Spinal cord (tissue), 10 donors: Measurements from ENCODE around the gene BSN. TPM values are rescaled to one million over a fixed set of nuclear protein-coding genes. Genes with fewer than 3 reads are reported as not detected.

Experiments used
- DNase-seq, 6 donors: peaks; one replicate each; pipeline versions ENCODE4 v3.0.0 to v3.0.0-alpha.2; 2013 to 2015; ENCODE audit warnings: low spot score in 6 of 6, low read depth in 4 of 6
- H3K27ac ChIP-seq: one replicate; pipeline ENCODE4 v1.5.1; 2013; ENCODE audit warnings: low read depth, low read length, control low read depth
- H3K27me3 ChIP-seq: one replicate; pipeline ENCODE4 v1.6.1; 2013; ENCODE audit warnings: low read length; ENCODE audit not compliant: control insufficient read depth, insufficient read depth
- H3K36me3 ChIP-seq: one replicate; pipeline ENCODE4 v1.6.1; 2013; ENCODE audit warnings: low read length; ENCODE audit not compliant: control insufficient read depth, insufficient read depth
- H3K4me1 ChIP-seq: one replicate; pipeline ENCODE4 v1.6.1; 2013; ENCODE audit warnings: low read length; ENCODE audit not compliant: control insufficient read depth, insufficient read depth
- H3K4me3 ChIP-seq: one replicate; pipeline ENCODE4 v1.5.1; 2013; ENCODE audit warnings: low read depth, low read length, control low read depth
- H3K9me3 ChIP-seq: one replicate; pipeline ENCODE4 v1.6.1; 2013; ENCODE audit warnings: low read length; ENCODE audit not compliant: control insufficient read depth, insufficient read depth
- WGBS: methylation state at CpG from one replicate; pipeline ENCODE4 v1.1.5; 2013; ENCODE audit warnings: missing lambda C conversion rate; ENCODE audit not compliant: insufficient coverage; 5-methylcytosine and 5-hydroxymethylcytosine counted together
- polyA plus RNA-seq, 2 donors: library from polyadenylated mRNA; unstranded; fragments of 120-200 nt; gene quantifications; one replicate each; pipeline ENCODE4 v1.2.1, GENCODE V29; 2013; ENCODE audit not compliant: insufficient read length in 2 of 2
- total RNA-seq, 2 donors: library from RNA; depleted of rRNA in 1 of 2; stranded (reverse); fragments of 120-200 nt in 1 of 2; fragments of >200 nt in 1 of 2; gene quantifications; one replicate each; pipeline versions ENCODE4 v1.2.3 to v1.2.4, GENCODE V29; 2013 to 2014
- donor health status: healthy.

The BSN gene
- total and polyA plus RNA-seq, 4 donors, result 6.9 to 19.4 (median 16.1) TPM

DNA sequence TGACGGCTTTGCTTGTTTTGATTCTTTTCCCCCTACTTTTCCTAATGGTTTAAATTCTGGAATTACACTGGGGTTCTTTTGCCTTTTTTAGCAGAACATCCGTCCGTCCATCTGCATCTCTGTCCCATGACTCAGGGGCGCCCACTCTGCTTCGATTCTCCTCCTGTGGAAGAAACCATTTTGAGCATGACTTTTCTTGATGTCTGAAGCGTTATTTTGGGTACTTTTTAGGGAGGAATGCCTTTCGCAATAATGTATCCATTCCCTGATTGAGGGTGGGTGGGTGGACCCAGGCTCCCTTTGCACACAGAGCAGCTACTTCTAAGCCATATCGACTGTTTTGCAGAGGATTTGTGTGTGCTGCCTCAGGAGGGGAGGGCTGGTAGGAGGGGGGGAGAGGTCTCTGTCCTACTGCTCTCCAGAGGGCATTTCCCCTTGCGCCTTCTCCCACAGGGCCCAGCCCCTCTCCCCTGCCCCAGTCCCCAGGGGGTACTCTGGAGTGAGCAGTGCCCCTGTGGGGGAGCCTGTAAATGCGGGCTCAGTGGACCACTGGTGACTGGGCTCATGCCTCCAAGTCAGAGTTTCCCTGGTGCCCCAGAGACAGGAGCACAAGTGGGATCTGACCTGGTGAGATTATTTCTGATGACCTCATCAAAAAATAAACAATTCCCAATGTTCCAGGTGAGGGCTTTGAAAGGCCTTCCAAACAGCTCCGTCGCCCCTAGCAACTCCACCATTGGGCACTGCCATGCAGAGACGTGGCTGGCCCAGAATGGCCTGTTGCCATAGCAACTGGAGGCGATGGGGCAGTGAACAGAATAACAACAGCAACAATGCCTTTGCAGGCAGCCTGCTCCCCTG, 19.5 kb upstream of the BSN start:
- DNase-seq, result peak; percentile 73 to 98 (median 88)
- peaks cover 37% of the 10 kb centered on the region for H3K36me3 ChIP-seq

DNA sequence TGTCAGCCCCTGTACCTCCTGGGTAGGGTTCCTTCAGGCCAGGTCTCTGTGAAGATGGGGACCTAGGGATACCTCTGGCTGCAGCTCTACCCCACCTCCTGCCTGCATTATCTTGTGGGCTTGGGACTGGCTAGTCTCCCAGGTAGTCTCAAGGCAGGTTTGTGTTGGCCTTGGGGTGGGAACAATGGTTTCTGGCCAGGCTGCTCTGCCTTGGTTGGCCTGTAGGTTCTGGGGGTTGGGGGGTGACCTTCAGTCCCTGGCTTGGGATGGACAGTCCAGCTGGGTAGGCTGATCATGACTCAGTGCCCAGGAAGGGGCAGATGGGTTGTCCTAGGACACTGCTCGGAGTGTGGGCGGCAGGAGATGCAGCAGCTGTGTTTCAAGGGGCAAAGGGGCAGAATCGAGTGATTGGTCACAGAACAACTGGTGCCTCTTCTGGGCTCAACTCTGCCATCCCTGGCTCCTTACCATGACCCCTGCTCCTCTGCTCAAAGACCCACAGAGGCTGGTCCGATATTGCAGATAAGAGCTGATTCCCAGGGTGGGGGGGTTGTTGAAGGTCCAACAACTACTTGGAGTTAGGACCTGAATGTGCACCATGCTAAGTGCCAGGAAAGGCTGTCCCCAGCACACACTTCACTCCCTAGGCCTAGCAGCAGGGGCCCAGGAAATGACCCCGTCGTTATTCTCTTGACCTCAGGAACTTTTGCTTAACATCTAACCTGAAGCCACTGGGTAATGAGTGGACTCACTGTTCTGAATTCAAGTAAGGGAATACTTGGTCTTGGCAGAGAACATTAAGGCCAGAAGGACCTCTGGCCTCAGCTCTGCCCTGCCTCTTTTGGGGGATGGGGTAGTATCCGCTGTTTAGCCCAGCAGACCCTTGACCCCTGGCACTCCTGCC, 18.1 kb upstream of the BSN start:
- Histone ChIP-seq H3K4me1 (peaks cover 66% of the 10 kb centered on the region), H3K36me3 (peaks cover 27% of the 10 kb centered on the region), H3K4me3 (no peak overlapping the region), H3K27me3 (no peaks in the 10 kb centered on the region), H3K27ac (peak overlapping the region; percentile 65), H3K9me3 (no peaks in the 10 kb centered on the region)
- 82% methylated on average over 5 of the region's 7 CpGs for WGBS
- DNase-seq, result no peak

More for the DNA sequence above, 19.5 kb upstream of the BSN start:
- H3K9me3 ChIP-seq, result no peaks in the 10 kb centered on the region
- peak overlapping the region; percentile 65 for H3K27ac ChIP-seq
- 30% methylated on average over 7 of the region's 14 CpGs for WGBS
- H3K4me1 ChIP-seq, result peaks cover 53% of the 10 kb centered on the region
- no peak overlapping the region for H3K4me3 ChIP-seq
- no peaks in the 10 kb centered on the region for H3K27me3 ChIP-seq

DNA sequence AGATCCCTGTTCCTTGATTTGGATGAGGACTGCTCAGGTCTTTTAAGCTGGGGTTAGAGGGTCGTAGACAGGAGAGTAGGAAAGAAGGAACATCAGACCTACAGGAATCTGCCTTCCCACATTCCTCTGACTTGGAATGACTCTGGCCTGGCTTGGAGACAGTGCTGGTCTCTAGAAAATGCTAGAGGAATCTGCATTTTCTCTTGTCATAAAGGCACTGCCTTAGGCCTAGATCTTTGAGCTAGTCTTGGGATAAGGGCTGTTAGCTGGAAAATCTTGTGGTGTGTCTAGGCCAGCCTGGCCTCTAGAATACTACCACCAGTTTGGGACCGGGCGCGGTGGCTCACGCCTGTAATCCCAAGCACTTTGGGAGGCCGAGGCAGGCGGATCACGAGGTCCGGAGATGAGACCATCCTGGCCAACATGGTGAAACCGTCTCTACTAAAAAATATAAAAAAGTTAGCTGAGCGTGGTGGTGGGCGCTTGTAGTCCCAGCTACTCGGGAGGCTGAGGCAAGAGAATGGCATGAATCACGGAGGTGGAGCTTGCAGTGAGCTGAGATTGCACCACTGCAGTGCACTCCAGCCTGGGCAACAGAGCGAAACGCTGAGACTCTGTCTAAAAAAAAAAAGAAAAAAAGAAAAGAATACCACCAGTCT, 17.3 kb upstream of the BSN start:
- no peaks in the 10 kb centered on the region for H3K27me3 ChIP-seq
- H3K27ac ChIP-seq, result peak overlapping the region; percentile 65
- H3K4me3 ChIP-seq, result no peak overlapping the region
- H3K4me1 ChIP-seq, result peaks cover 68% of the 10 kb centered on the region
- no peaks in the 10 kb centered on the region for H3K9me3 ChIP-seq
- no peak for DNase-seq
- WGBS, result 94% methylated on average over 14 of the region's 16 CpGs
- peaks cover 19% of the 10 kb centered on the region for H3K36me3 ChIP-seq

DNA sequence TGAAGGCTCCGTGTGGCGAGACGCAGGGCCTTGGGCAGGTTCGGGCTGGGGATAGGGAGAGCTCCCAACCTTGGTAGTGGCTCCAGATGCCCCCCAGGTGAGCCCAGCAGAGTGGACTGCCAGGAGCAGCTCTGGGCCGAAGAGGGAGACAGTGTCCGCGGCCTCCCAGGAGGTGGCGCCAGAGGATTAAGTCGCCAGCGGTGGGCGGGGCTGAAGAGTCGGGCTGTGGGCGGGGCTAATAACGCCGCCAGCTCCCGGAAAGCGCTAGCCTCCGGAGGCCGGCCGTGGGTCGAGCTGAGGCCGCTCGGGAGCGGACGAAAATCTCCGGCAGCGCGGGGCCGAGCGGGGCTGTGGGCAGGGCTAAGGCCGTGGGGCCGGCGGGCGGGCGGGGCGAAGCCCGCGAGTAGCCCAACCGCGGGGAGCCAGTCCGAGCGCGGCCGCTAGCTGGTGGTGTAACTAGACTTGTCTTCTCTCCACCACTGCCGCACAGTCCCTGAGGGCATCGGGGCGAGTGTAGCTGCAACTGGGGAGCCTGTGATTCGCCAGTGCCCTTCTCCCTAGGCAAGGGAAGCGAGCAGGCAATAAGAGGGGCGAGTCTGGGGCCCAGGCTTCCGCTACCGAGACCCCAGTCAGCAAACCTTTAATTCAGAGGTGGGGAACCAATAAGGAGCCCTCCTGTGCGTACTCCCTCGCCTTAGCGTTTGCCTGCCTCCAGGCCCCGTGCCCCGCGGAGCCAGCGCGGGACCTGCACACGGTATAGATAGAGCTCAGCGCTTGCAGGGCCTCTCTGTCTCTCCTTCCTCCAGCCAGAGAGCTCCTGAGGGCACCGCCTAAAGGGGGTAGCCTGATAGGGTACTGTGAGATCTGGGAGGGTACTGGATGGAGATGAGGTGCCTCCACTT, 14.4 kb upstream of the BSN start:
- Histone ChIP-seq H3K27me3 (no peaks in the 10 kb centered on the region), H3K4me1 (peaks cover 47% of the 10 kb centered on the region), H3K36me3 (no peaks in the 10 kb centered on the region), H3K4me3 (peak overlapping the region; percentile 57), H3K9me3 (no peaks in the 10 kb centered on the region), H3K27ac (peak overlapping the region; percentile 93)
- DNase-seq, result peak; percentile 79 to 97 (median 88)
- under 1% methylated on average over 61 of the region's 63 CpGs for WGBS

DNA sequence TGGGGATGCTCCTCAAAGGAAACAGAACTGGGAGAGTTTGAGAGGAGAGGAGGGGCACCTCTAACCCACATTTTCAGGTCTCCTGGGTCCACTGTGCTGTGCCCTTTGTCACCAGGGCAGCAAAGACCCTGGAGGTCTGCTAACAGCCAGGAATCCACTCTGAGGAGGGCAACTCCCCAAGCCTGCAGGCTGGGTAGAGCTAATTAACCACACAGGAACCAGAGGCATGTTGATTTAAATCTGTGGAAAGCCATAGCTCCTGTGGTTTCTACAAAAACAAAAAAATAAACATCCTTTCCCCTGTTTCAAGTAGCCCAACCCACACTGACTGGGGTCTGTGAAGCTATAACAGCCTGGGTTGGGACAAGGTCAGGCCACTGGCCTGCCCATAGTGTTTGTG, 2.2 kb upstream of the BSN start:
- H3K4me3 ChIP-seq, result no peak overlapping the region

DNA sequence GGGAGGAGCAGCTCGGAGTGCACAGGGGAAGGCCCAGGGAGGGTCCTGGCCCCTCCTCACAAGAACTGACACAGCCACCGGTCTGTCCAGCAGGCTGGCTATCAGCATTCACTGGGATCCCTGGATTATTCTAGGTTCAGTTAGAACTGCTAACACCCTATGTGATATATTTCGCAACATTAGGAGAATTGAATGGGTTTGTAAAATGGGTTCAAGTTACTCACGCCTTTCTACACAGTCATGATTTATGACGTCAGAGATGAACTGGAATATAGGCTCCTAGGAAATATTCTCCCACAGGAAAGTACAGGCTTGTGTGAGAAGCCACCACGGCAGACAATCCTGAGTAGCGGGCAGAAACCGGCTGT, 969 bp upstream of the BSN start:
- WGBS, result 36% methylated on average over 5 of the region's 8 CpGs
- Histone ChIP-seq H3K36me3 (peaks cover 8% of the 10 kb centered on the region), H3K4me1 (peaks cover 16% of the 10 kb centered on the region), H3K9me3 (no peaks in the 10 kb centered on the region), H3K4me3 (peak overlapping the region; percentile 84), H3K27ac (peak overlapping the region; percentile 90), H3K27me3 (no peaks in the 10 kb centered on the region)
- DNase-seq, result no peak

More for the DNA sequence above, 2.2 kb upstream of the BSN start:
- peaks cover 16% of the 10 kb centered on the region for H3K4me1 ChIP-seq
- H3K36me3 ChIP-seq, result no peaks in the 10 kb centered on the region
- DNase-seq, result no peak
- no peaks in the 10 kb centered on the region for H3K9me3 ChIP-seq
- H3K27me3 ChIP-seq, result no peaks in the 10 kb centered on the region
- no peak overlapping the region for H3K27ac ChIP-seq

DNA sequence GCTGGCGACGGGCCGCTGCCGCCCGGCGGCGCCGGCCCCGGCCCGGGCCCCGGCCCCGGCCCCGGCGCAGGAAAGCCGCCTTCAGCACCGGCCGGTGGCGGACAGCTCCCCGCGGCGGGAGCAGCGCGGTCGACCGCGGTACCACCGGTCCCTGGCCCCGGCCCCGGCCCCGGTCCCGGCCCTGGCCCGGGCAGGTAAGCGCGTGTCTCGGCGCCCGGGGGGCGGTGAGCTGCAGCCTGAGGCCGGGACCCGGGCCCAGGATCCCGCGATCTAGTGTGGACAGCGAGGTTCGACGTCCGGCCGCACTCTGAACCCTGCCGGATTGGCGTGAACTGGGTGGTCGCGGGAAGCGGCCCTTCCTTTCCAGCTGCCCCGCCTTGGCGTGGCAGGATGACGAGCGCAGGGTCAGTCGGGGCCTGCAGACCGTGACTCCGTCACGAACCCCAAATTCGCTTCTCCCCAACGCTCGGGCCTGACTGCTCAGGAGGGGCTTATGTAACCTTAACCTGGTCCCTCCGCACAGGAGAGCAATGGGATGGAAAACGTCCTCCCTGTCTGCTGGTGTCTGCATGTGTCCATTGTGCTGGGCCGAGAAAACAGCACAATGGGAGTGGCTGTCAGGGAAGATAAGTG, 472 bp downstream of the BSN start:
- peak in 1 of 6 donors; percentile 34 for DNase-seq
- no peak overlapping the region for H3K27ac ChIP-seq

DNA sequence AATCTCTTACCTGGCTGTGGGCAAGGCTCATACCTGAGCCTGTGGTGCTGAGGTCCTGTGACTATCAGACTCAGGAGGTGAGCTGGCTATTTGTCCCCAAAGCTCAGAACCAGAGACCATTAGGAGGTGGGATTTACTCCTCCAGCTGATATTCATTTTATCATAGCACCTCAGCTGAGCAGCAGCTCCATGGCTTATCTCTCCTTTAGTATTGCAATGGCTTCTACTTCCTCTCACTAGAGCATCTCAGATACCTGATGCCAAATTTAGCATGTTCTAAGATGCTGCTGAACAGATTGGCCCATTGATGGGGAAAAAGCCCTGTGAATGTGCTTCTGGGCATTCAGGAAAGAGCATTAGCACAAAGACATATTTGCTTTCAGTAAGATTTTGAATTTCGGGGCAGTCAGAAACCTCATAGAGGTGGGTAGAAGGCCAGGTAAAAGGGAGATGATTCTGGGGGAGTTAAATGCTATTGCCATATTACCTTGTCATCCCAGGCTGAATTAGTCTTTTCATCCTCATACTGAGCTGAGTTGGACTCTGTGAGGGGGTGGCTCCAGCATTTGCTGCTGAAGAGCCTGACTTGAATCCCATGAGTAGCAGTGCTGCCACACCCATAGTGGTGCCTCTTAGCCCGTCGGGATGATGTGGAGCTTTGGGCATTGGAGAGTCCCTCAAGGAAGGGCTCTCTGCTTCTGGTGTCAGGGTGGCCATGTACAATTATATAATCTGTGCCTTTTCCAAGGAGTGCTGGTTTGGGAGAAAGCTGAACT, 2.4 kb downstream of the BSN start:
- H3K27ac ChIP-seq, result no peak overlapping the region
- no peak for DNase-seq
- H3K36me3 ChIP-seq, result peaks cover 8% of the 10 kb centered on the region
- no peaks in the 10 kb centered on the region for H3K27me3 ChIP-seq
- H3K4me3 ChIP-seq, result no peak overlapping the region
- H3K9me3 ChIP-seq, result no peaks in the 10 kb centered on the region
- H3K4me1 ChIP-seq, result peaks cover 16% of the 10 kb centered on the region
- WGBS, result 90% methylated on average over 3 of the region's 3 CpGs

More for the DNA sequence above, 472 bp downstream of the BSN start:
- peak overlapping the region; percentile 46 for H3K4me3 ChIP-seq
- no peaks in the 10 kb centered on the region for H3K9me3 ChIP-seq
- under 1% methylated on average over 66 of the region's 66 CpGs for WGBS
- H3K36me3 ChIP-seq, result peaks cover 8% of the 10 kb centered on the region
- no peaks in the 10 kb centered on the region for H3K27me3 ChIP-seq
- H3K4me1 ChIP-seq, result peaks cover 16% of the 10 kb centered on the region
